Measurements from ENCODE around the gene SMPX.

SMPX gene

DNA sequence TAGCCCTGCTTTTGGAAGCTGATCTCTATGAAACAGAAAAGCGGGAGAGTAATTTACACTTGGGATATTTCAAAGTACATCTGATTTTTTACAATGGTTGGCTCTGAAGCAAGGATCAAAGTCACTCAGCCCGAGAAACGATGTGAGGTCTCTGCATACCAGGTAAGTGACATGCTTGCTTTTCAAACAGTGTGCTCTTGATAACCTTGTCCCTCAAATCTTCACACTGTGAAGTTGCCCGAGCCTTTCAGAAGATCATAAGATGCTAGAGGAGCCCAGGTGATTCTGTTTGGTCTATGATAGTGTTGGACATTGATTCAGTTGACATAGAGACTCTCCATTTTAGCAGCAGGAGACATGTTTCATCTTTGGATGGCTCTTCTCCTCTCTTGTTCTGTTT, 52.7 kb downstream of the SMPX start:
- Histone ChIP-seq H3K4me2 (ENCODE audit: low read length) (no peak overlapping the region), H3F3A (ENCODE audit: control insufficient read depth, insufficient read depth) (no peaks in the 10 kb centered on the region), H3K4me1 (ENCODE audit: control insufficient read depth, low read length) (no peaks in the 10 kb centered on the region), H3K27ac (ENCODE audit: low read depth, low read length) (no peak overlapping the region), H4K20me1 (ENCODE audit: control insufficient read depth, insufficient read depth, low read depth, low read length) (no peaks in the 10 kb centered on the region), H3K27me3 (ENCODE audit: control insufficient read depth, low read length) (no peaks in the 10 kb centered on the region), H3K9me2 (replicated peaks; ENCODE audit: control insufficient read depth, low read length) (no peaks in the 10 kb centered on the region), H3K4me3 (ENCODE audit: low read length) (no peak overlapping the region), H3K36me3 (ENCODE audit: control insufficient read depth, low read length) (no peaks in the 10 kb centered on the region), H3K9me3 (ENCODE audit: control insufficient read depth, insufficient read depth, low read length) (no peaks in the 10 kb centered on the region), H3K79me2 (ENCODE audit: control insufficient read depth, low read length) (no peaks in the 10 kb centered on the region)
- TF ChIP-seq, protein P1, sequence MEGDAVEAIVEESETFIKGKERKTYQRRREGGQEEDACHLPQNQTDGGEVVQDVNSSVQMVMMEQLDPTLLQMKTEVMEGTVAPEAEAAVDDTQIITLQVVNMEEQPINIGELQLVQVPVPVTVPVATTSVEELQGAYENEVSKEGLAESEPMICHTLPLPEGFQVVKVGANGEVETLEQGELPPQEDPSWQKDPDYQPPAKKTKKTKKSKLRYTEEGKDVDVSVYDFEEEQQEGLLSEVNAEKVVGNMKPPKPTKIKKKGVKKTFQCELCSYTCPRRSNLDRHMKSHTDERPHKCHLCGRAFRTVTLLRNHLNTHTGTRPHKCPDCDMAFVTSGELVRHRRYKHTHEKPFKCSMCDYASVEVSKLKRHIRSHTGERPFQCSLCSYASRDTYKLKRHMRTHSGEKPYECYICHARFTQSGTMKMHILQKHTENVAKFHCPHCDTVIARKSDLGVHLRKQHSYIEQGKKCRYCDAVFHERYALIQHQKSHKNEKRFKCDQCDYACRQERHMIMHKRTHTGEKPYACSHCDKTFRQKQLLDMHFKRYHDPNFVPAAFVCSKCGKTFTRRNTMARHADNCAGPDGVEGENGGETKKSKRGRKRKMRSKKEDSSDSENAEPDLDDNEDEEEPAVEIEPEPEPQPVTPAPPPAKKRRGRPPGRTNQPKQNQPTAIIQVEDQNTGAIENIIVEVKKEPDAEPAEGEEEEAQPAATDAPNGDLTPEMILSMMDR (IDR thresholded peaks at IDR 0.05; ENCODE audit: low read depth, low read length, poor library complexity, severe bottlenecking) = no peak
- no peak for TF ChIP-seq EZH2phosphoT487 (IDR thresholded peaks at IDR 0.05; ENCODE audit: borderline replicate concordance, low read length)

DNA sequence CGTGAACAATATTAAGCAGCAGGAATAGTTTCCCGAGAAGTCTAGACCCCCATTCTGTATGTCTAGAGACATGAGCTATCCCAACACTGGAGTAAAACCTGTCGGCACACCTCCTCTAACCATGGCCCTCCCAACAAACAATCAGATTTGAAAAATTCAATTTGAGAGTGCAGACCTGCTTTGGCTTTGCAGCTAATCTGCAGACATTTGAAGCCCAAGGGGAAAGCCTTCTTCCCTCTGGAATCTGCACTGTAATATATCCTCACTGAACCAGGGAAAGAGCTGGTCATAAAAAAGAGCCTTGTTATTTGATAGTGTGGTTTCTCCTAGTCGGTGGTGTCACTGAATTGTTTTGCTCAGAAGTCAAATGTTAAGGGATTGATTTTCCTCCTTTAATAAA, 55.2 kb downstream of the SMPX start:
- Histone ChIP-seq H4K20me1 (ENCODE audit: control insufficient read depth, insufficient read depth, low read depth, low read length) (no peaks in the 10 kb centered on the region), H3K36me3 (ENCODE audit: control insufficient read depth, low read length) (no peaks in the 10 kb centered on the region), H3K9me3 (ENCODE audit: control insufficient read depth, insufficient read depth, low read length) (no peaks in the 10 kb centered on the region), H3K4me2 (ENCODE audit: low read length) (no peak overlapping the region), H3K27ac (ENCODE audit: low read depth, low read length) (no peak overlapping the region), H3F3A (ENCODE audit: control insufficient read depth, insufficient read depth) (no peaks in the 10 kb centered on the region), H3K27me3 (ENCODE audit: control insufficient read depth, low read length) (no peaks in the 10 kb centered on the region), H3K4me3 (ENCODE audit: low read length) (no peak overlapping the region), H3K9me2 (replicated peaks; ENCODE audit: control insufficient read depth, low read length) (no peaks in the 10 kb centered on the region), H3K4me1 (ENCODE audit: control insufficient read depth, low read length) (no peaks in the 10 kb centered on the region), H3K79me2 (ENCODE audit: control insufficient read depth, low read length) (no peaks in the 10 kb centered on the region)
- TF ChIP-seq EZH2phosphoT487 (IDR thresholded peaks at IDR 0.05; ENCODE audit: borderline replicate concordance, low read length) = no peak
- TF ChIP-seq, protein P1 (IDR thresholded peaks at IDR 0.05; ENCODE audit: low read depth, low read length, poor library complexity, severe bottlenecking) = no peak

DNA sequence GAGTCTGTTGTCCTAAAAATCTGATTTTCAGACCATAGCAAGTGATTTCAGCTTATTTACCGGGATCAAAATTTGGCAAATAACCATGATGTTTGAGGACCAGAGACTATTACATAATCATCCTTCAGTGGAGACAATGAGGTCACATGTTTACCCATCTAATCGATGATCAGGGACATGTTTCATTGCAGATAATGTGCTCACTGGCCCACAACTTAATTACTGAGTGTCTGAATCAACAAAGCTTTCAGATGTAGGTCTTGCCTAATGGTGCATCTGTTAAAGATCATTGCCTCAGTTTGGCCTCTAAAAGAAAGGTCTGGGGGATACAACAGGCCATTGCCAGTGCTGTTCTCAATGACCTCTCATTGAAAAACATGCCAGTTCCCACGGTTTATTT, 56.9 kb downstream of the SMPX start:
- Histone ChIP-seq H3K4me2 (ENCODE audit: low read length) (no peak overlapping the region), H4K20me1 (ENCODE audit: control insufficient read depth, insufficient read depth, low read depth, low read length) (no peaks in the 10 kb centered on the region), H3K4me3 (ENCODE audit: low read length) (no peak overlapping the region), H3K9me2 (replicated peaks; ENCODE audit: control insufficient read depth, low read length) (no peaks in the 10 kb centered on the region), H3F3A (ENCODE audit: control insufficient read depth, insufficient read depth) (no peaks in the 10 kb centered on the region), H3K9me3 (ENCODE audit: control insufficient read depth, insufficient read depth, low read length) (no peaks in the 10 kb centered on the region), H3K27me3 (ENCODE audit: control insufficient read depth, low read length) (no peaks in the 10 kb centered on the region), H3K27ac (ENCODE audit: low read depth, low read length) (no peak overlapping the region), H3K36me3 (ENCODE audit: control insufficient read depth, low read length) (no peaks in the 10 kb centered on the region), H3K79me2 (ENCODE audit: control insufficient read depth, low read length) (no peaks in the 10 kb centered on the region), H3K4me1 (ENCODE audit: control insufficient read depth, low read length) (no peaks in the 10 kb centered on the region)
- TF ChIP-seq EZH2phosphoT487 (IDR thresholded peaks at IDR 0.05; ENCODE audit: borderline replicate concordance, low read length) = no peak
- TF ChIP-seq, protein P1 (IDR thresholded peaks at IDR 0.05; ENCODE audit: low read depth, low read length, poor library complexity, severe bottlenecking) = no peak

DNA sequence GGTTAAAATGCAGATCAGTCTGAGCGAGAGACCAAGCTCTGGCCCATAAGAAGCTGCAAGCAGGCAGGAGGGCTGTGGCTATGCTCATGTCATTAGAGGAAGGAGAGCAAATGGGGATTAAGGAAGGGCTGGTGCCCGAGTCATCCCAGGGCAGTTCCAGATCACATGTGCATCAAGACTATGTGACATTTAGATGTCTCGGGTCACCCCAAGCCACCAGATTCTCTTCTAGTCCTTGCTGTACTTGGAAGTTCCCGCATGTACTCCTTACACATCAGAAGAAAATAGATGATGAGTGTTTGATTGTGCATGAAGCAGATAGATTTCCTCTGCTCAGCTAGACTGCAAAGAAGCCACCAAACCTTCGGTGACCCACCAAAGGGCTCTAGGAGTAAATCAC, 57.6 kb downstream of the SMPX start:
- no peaks in the 10 kb centered on the region for H3K9me3 ChIP-seq (ENCODE audit: control insufficient read depth, insufficient read depth, low read length)
- no peaks in the 10 kb centered on the region for H3F3A ChIP-seq (ENCODE audit: control insufficient read depth, insufficient read depth)
- H3K4me3 ChIP-seq (ENCODE audit: low read length) = no peak overlapping the region
- no peak for TF ChIP-seq EZH2phosphoT487 (IDR thresholded peaks at IDR 0.05; ENCODE audit: borderline replicate concordance, low read length)
- TF ChIP-seq, protein P1 (IDR thresholded peaks at IDR 0.05; ENCODE audit: low read depth, low read length, poor library complexity, severe bottlenecking) = no peak
- H3K27ac ChIP-seq (ENCODE audit: low read depth, low read length) = no peak overlapping the region
- H3K36me3 ChIP-seq (ENCODE audit: control insufficient read depth, low read length) = no peaks in the 10 kb centered on the region
- no peak overlapping the region for H3K4me2 ChIP-seq (ENCODE audit: low read length)
- H3K4me1 ChIP-seq (ENCODE audit: control insufficient read depth, low read length) = no peaks in the 10 kb centered on the region
- H3K9me2 ChIP-seq (replicated peaks; ENCODE audit: control insufficient read depth, low read length) = no peaks in the 10 kb centered on the region
- no peaks in the 10 kb centered on the region for H3K27me3 ChIP-seq (ENCODE audit: control insufficient read depth, low read length)
- no peaks in the 10 kb centered on the region for H4K20me1 ChIP-seq (ENCODE audit: control insufficient read depth, insufficient read depth, low read depth, low read length)
- no peaks in the 10 kb centered on the region for H3K79me2 ChIP-seq (ENCODE audit: control insufficient read depth, low read length)
